ENCODE measurements around the gene TMEM192. TPM values are rescaled to one million over a fixed set of nuclear protein-coding genes. Genes with fewer than 3 reads are reported as not detected.
"Not testable (repeated sequence)": the region's sequence is repeated elsewhere in the genome, so short reads cannot be mapped to it uniquely, and the experiment has no call there.

TMEM192 gene
- total RNA-seq, 2 experiments from 2014 or later = 8.8 to 9.0 TPM

DNA sequence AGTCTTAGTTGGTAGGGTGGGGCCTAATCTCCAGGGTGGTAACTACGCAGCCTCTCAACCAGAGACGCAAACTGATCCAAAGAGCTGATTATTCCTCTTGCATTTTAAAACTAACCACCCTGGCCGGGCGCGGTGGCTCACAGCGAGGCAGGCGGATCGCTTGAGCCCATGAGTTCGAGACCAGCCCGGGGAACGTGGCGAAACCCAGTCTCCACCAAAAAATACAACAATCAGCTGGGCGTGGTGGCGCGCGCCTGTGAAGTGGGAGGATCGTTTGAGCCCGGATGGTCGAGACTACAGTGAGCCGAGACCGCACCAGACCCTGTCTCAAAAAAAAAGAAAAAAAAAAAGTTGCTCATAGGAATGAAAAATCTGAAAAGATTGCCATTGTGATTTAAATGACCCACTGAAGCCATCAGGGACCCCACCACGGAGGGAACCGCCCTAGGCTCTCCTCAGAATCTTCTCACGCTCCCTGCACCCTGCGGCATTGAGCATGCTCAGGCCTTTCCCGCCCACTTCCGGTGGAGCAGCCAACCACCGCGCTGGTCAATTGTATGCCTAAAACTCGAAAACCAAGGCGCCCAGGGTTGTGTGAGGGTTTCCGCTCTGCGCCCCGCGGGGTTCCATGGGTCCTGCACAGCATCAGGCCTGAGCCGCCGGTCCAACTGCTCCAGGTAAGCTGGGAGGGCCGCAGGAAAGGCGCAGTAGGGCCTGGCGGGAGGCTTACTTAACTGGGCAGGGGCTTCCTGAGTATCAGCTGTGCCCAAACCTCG is 81.0 kb downstream of the TMEM192 start, which contains the start of gene TRIM60:
TRIM60 (plus strand) TSS at position 564 of the 776 bp plus-strand sequence. CDS start 8,074 bp downstream, outside the sequence.
- H3K27ac Mint-ChIP-seq = no peak within 1 kb of the TSS
- no peaks in the 10 kb centered on the region for H3K9me3 Mint-ChIP-seq
- H3K4me1 Mint-ChIP-seq (ENCODE audit: low read depth) = no peaks in the 10 kb centered on the region
- ChIA-PET POLR2A (no interaction called here), CTCF (no interaction called here)
- no peak for DNase-seq
- H3K27me3 Mint-ChIP-seq = no peaks in the 10 kb centered on the region
- H3K36me3 Mint-ChIP-seq = no peaks in the 10 kb centered on the region
- no peak within 1 kb of the TSS for H3K4me3 Mint-ChIP-seq
- intact Hi-C loops (cut with micrococcal nuclease) = no loop called here

DNA sequence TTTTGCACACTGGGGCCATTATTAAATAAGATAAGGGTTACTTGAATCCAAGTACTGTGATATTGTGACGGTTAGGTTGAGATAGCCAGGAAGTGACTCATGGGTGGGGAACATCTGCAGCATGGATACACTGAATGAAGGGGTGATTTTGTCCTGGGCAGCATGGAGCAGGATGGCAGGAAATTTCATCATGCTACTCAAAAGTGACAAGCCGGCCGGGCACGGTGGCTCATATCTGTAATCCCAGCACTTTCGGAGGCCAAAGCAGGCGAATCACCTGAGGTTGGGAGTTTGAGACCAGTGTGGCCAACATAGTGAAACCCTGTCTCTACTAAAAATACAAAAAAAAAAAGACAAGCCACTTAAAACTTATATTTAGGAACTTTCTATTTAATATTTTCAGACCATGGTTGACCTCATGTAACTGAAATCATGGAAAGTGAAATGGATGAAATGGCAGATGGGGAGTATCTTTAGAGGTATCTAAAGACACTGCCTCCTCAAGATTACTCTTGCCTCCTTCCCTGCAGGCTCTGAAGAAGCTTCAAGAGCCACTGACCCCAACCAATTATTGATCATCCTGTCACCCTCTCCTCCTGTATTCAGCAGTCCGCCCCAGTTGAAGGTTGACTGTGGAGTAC is 84.8 kb downstream of the TMEM192 start:
- no peaks in the 10 kb centered on the region for H3K4me1 Mint-ChIP-seq (ENCODE audit: low read depth)
- H3K9me3 Mint-ChIP-seq = no peaks in the 10 kb centered on the region
- intact Hi-C loops (cut with micrococcal nuclease) = no loop called here
- no peaks in the 10 kb centered on the region for H3K27me3 Mint-ChIP-seq
- no peak overlapping the region for H3K4me3 Mint-ChIP-seq
- CTCF ChIA-PET = no interaction called here
- POLR2A ChIA-PET = no interaction called here
- H3K27ac Mint-ChIP-seq = no peak overlapping the region
- DNase-seq = no peak
- no peaks in the 10 kb centered on the region for H3K36me3 Mint-ChIP-seq

DNA sequence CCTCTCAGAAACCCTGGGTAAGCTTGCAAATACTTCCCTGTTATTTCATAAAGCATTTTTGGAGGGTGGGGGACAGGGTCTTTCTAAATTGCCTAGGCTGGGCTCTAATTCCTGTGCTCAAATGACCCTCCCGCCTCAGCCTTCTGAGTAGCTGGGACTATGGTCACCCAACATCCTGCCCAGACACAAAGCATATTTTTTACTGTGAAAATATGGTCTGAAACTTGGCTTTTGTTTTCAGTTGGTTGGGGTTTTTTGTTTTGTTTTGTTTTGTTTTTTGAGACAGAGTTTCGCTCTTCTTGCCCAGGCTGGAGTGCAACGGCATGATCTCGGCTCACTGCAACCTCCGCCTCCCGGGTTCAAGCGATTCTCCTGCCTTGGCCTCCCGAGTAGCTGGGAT is 86.9 kb downstream of the TMEM192 start:
- CTCF ChIA-PET = not testable (repeated sequence)

More for the DNA sequence above, 86.9 kb downstream of the TMEM192 start:
- H3K27me3 Mint-ChIP-seq; H3K9me3 Mint-ChIP-seq; H3K4me3 Mint-ChIP-seq; DNase-seq; H3K4me1 Mint-ChIP-seq (ENCODE audit: low read depth); intact Hi-C loops (cut with micrococcal nuclease); H3K27ac Mint-ChIP-seq; H3K36me3 Mint-ChIP-seq; POLR2A ChIA-PET: not testable (repeated sequence)

Other genes with a start within 250 kb of the TMEM192 start
- not detected for gene APELA, start 235.7 kb downstream of the TMEM192 start, total RNA-seq
- 1 to 10 TPM; 1.0 TPM for gene TRIM61, start 135.2 kb downstream of the TMEM192 start, total RNA-seq
- not detected for gene TRIM60, start 80.9 kb downstream of the TMEM192 start, total RNA-seq
- not detected for gene TRIM75, start 59.0 kb downstream of the TMEM192 start, total RNA-seq
- 10 to 100 TPM; 25.0 to 26.0 TPM for gene KLHL2, start 94.7 kb upstream of the TMEM192 start, total RNA-seq
- gene MSMO1, start 214.8 kb upstream of the TMEM192 start, total RNA-seq = 10 to 100 TPM; 63.7 to 67.1 TPM

Data from activated CD4-positive, alpha-beta memory T cell treated with anti-CD3 and anti-CD28 coated beads for 36 hours (primary cell).